ENCODE results near the gene C6orf89.
"Not testable (repeated sequence)": the region's sequence is repeated elsewhere in the genome, so short reads cannot be mapped to it uniquely, and the experiment has no call there.

- not testable (repeated sequence) for TF ChIP-seq CTCF (IDR thresholded peaks at IDR 0.05); SMC3 (IDR thresholded peaks at IDR 0.05); ELK1 (IDR thresholded peaks at IDR 0.05; ENCODE audit: low read depth, low read length); BCL3 (IDR thresholded peaks at IDR 0.05); POLR2AphosphoS2 (conservative IDR thresholded peaks at IDR 0.05; ENCODE audit: low read length); EHMT2 (IDR thresholded peaks at IDR 0.05; ENCODE audit: low read depth); POLR2A (IDR thresholded peaks at IDR 0.05; ENCODE audit: low read length); HOXB5 (CRISPR knock-in tag; IDR thresholded peaks at IDR 0.05); ZFP36 (IDR thresholded peaks at IDR 0.05; ENCODE audit: borderline replicate concordance, partially characterized antibody); REST (IDR thresholded peaks at IDR 0.05); MAX (IDR thresholded peaks at IDR 0.05); E2F6 (IDR thresholded peaks at IDR 0.05; ENCODE audit: borderline replicate concordance, low read depth); CBX2 (IDR thresholded peaks at IDR 0.05; ENCODE audit: borderline replicate concordance, low read depth); TP53 (CRISPR knock-in tag; IDR thresholded peaks at IDR 0.05)
Observed at GRCh38 chr6:36891153-36891552, 5.4 kb downstream of the C6orf89 start.
